B cell (primary cell): Measurements from ENCODE around the gene TBATA. TPM values are rescaled to one million over a fixed set of nuclear protein-coding genes. Genes with fewer than 3 reads are reported as not detected.

ENCODE experiments used
- ATAC-seq: fragments of 200-7000 bp; cut with Tn5 transposase; one replicate; pipeline ENCODE4 v1.10.0; 2021; ENCODE audit warnings: low read depth, mild to moderate bottlenecking, moderate number of reproducible peaks, moderate library complexity
- CTCF ChIA-PET: fragments of 350-600 bp; sonication (Branson Sonifier 250); formaldehyde crosslinking; loops from one replicate; lab custom pipeline; 2021; ENCODE audit warnings: antibody characterized with exemption, inconsistent platforms; lab: Charles Lee
- POLR2A ChIA-PET: fragments of 350-600 bp; sonication (Branson Sonifier 250); formaldehyde crosslinking; loops from one replicate; lab custom pipeline; 2021; ENCODE audit warnings: antibody characterized with exemption; lab: Charles Lee
- DNase-seq: peaks from one replicate; pipeline ENCODE4 v3.0.0; 2013
- H2AFZ ChIP-seq: 2 replicates; pipeline ENCODE4 v1.6.1; 2012; ENCODE audit warnings: mild to moderate bottlenecking, low read depth, low read length; ENCODE audit not compliant: insufficient read depth, poor library complexity, severe bottlenecking
- H3K27ac ChIP-seq, 2 donors: 1 replicate in 1 of 2; 2 replicates in 1 of 2; pipeline ENCODE4 v1.5.1; 2012 to 2013; ENCODE audit warnings: low read length in 2 of 2, mild to moderate bottlenecking in 2 of 2, moderate library complexity in 1 of 2
- H3K27me3 ChIP-seq, 4 experiments: fragments of 200-600 bp in 1 of 4; sonication (generic) in 1 of 4; replicated peaks in 1 of 4; 1 replicate in 2 of 4; 2 replicates in 2 of 4; pipeline versions ENCODE4 v1.6.1 to v1.7.0; 2013 to 2016; ENCODE audit warnings: low read length in 3 of 4, mild to moderate bottlenecking in 2 of 4, mixed read lengths in 1 of 4, moderate library complexity in 1 of 4; ENCODE audit not compliant: insufficient read depth in 4 of 4, control insufficient read depth in 3 of 4; ENCODE audit errors: control extremely low read depth in 1 of 4
- H3K36me3 ChIP-seq, 2 experiments: replicated peaks in 1 of 2; 1 replicate in 1 of 2; 2 replicates in 1 of 2; pipeline versions ENCODE4 v1.6.1 to v1.7.1; 2013; ENCODE audit warnings: low read length in 1 of 2; ENCODE audit not compliant: insufficient read depth in 2 of 2, control insufficient read depth in 1 of 2; ENCODE audit errors: control extremely low read depth in 1 of 2, extremely low read depth in 1 of 2
- H3K4me1 ChIP-seq, 2 donors: fragments of 200-600 bp in 1 of 2; sonication (generic) in 1 of 2; 1 replicate in 1 of 2; 2 replicates in 1 of 2; pipeline versions ENCODE4 v1.5.1 to v1.6.1; 2013 to 2017; ENCODE audit warnings: low read length in 2 of 2; ENCODE audit not compliant: control insufficient read depth in 2 of 2, insufficient read depth in 2 of 2
- H3K4me2 ChIP-seq: replicated peaks from 2 replicates; pipeline ENCODE3; 2012; ENCODE audit warnings: mild to moderate bottlenecking, low read depth, low read length; ENCODE audit not compliant: poor library complexity, severe bottlenecking
- H3K4me3 ChIP-seq, 5 experiments: fragments of 200-600 bp in 1 of 5; sonication (generic) in 1 of 5; 1 replicate in 3 of 5; 2 replicates in 2 of 5; pipeline versions ENCODE4 v1.5.1 to v1.7.0; 2011 to 2016; ENCODE audit warnings: low read length in 4 of 5, mild to moderate bottlenecking in 4 of 5, low read depth in 2 of 5, control low read depth in 1 of 5, moderate library complexity in 1 of 5; ENCODE audit not compliant: insufficient read depth in 1 of 5; ENCODE audit errors: control extremely low read depth in 1 of 5, extremely low read depth in 1 of 5
- H3K79me2 ChIP-seq: fragments of 200-600 bp; sonication (generic); one replicate; pipeline ENCODE4 v1.6.0; 2016; ENCODE audit warnings: low read length; ENCODE audit not compliant: control insufficient read depth, insufficient read depth
- H3K9ac ChIP-seq: fragments of 200-600 bp; sonication (generic); 2 replicates; pipeline ENCODE4 v1.6.1; 2017; ENCODE audit warnings: mild to moderate bottlenecking, low read length, moderate library complexity
- H3K9me3 ChIP-seq, 3 donors: one replicate each; pipeline versions ENCODE4 v1.6.1 to v1.7.1; 2013; ENCODE audit warnings: low read length in 2 of 3; ENCODE audit not compliant: control insufficient read depth in 2 of 3, insufficient read depth in 1 of 3; ENCODE audit errors: control extremely low read depth in 1 of 3
- H4K20me1 ChIP-seq: 2 replicates; pipeline ENCODE4 v1.6.0; 2012; ENCODE audit warnings: mild to moderate bottlenecking, low read length; ENCODE audit not compliant: insufficient read depth, control insufficient read depth, poor library complexity, severe bottlenecking
- H3K27ac Mint-ChIP-seq: one replicate; pipeline ENCODE4 v1.8.0; 2021; ENCODE audit warnings: mixed read lengths
- H3K27me3 Mint-ChIP-seq: one replicate; pipeline ENCODE4 v1.8.0; 2021; ENCODE audit warnings: mixed read lengths
- H3K4me1 Mint-ChIP-seq: one replicate; pipeline ENCODE4 v1.8.0; 2021; ENCODE audit warnings: mixed read lengths
- H3K4me3 Mint-ChIP-seq: one replicate; pipeline ENCODE4 v1.8.0; 2021; ENCODE audit warnings: mixed read lengths
- H3K9me3 Mint-ChIP-seq: one replicate; pipeline ENCODE4 v1.8.0; 2022; ENCODE audit warnings: mixed read lengths; ENCODE audit not compliant: insufficient read depth
- CTCF ChIP-seq: fragments of 200-600 bp; IDR thresholded peaks from one replicate; pipeline ENCODE4 v1.8.0; 2022; ENCODE audit warnings: antibody characterized with exemption, mild to moderate bottlenecking
- EZH2 ChIP-seq: IDR thresholded peaks from 2 replicates; pipeline ENCODE4 v1.6.1; 2012; ENCODE audit warnings: borderline replicate concordance, low read depth, mild to moderate bottlenecking, moderate library complexity, low read length; ENCODE audit not compliant: insufficient read depth, poor library complexity, severe bottlenecking
- WGBS: methylation state at CpG from one replicate; pipeline ENCODE4 v1.1.5; 2013; ENCODE audit warnings: missing lambda C conversion rate; ENCODE audit not compliant: insufficient coverage; 5-methylcytosine and 5-hydroxymethylcytosine counted together
- intact Hi-C: fragments of 100-400 bp; cut with micrococcal nuclease; formaldehyde crosslinking; loops from one replicate; pipeline ENCODE4 v1.10.0; 2022
- polyA plus RNA-seq: library from polyadenylated mRNA; depleted of rRNA; stranded (reverse); fragments of >200 nt; gene quantifications from 2 replicates; pipeline ENCODE4 v1.2.3, GENCODE V29; 2012
- total RNA-seq, 2 donors: library from RNA; stranded (reverse); fragments of 120-200 nt in 1 of 2; gene quantifications; 1 replicate in 1 of 2; 2 replicates in 1 of 2; pipeline versions ENCODE4 v1.2.3 to v1.2.4, GENCODE V29; 2013 to 2022

TBATA gene
- total and polyA plus RNA-seq, 2 donors (not counting 1 experiment from before 2014, with no cell fraction given), result not detected

GRCh38 chr10:70810967-70811366 lies 25.8 kb upstream of the TBATA start:
- CTCF ChIA-PET, result interaction anchor here (1.0 kb wide), 1 partner anchor 70 kb away, joined by 3 read pairs; no protein-coding TSS in a partner anchor
- intact Hi-C loops, result loop anchor here (10.0 kb wide), 3 partner anchors 256 to 1906 kb away; partner anchors contain the start of genes DDX50 and TYSND1
- POLR2A ChIA-PET, result no interaction called here
- H3K9ac ChIP-seq, result no peak overlapping the region
- peaks cover 10% of the 10 kb centered on the region for H3K4me1 Mint-ChIP-seq
- H3K4me3 Mint-ChIP-seq, result no peak overlapping the region
- ATAC-seq (no peak), DNase-seq (no peak)
- H3K27ac ChIP-seq, result no peak overlapping the region
- TF ChIP-seq CTCF (no peak), EZH2 (no peak)
- H3K9me3 ChIP-seq, result no peaks in the 10 kb centered on the region
- H3K36me3 ChIP-seq, result no peaks in the 10 kb centered on the region
- no peak overlapping the region for H2AFZ ChIP-seq
- no peaks in the 10 kb centered on the region for H3K9me3 Mint-ChIP-seq
- H3K27ac Mint-ChIP-seq, result no peak overlapping the region
- H3K79me2 ChIP-seq, result peaks cover 31% of the 10 kb centered on the region
- no CpG with 5 or more reads among the region's 1 CpG for WGBS
- H3K4me3 ChIP-seq, result no peak overlapping the region
- no peak overlapping the region for H3K4me2 ChIP-seq
- H3K27me3 ChIP-seq, result peaks cover 0 to 6% (median 0%) of the 10 kb centered on the region in 4 experiments
- no peaks in the 10 kb centered on the region for H4K20me1 ChIP-seq
- H3K4me1 ChIP-seq, result peaks cover 7 to 12% of the 10 kb centered on the region in 2 donors
- H3K27me3 Mint-ChIP-seq, result peaks cover 18% of the 10 kb centered on the region

GRCh38 chr10:70809726-70810125 lies 24.5 kb upstream of the TBATA start:
- H3K27ac ChIP-seq, result no peak overlapping the region
- DNase-seq (no peak), ATAC-seq (no peak)
- Mint-ChIP-seq H3K27ac (no peak overlapping the region), H3K27me3 (peaks cover 23% of the 10 kb centered on the region), H3K4me3 (no peak overlapping the region), H3K4me1 (peaks cover 6% of the 10 kb centered on the region), H3K9me3 (no peaks in the 10 kb centered on the region)
- no peaks in the 10 kb centered on the region for H3K36me3 ChIP-seq
- no peak overlapping the region for H3K4me3 ChIP-seq
- peaks cover 0 to 6% (median 0%) of the 10 kb centered on the region in 4 experiments for H3K27me3 ChIP-seq
- no peak overlapping the region for H3K9ac ChIP-seq
- TF ChIP-seq CTCF, result no peak
- no peaks in the 10 kb centered on the region for H4K20me1 ChIP-seq
- H3K4me2 ChIP-seq, result no peak overlapping the region
- POLR2A ChIA-PET, result no interaction called here
- no peaks in the 10 kb centered on the region for H3K9me3 ChIP-seq
- no CpG with 5 or more reads among the region's 2 CpGs for WGBS
- CTCF ChIA-PET, result interaction anchor here (1.1 kb wide), 1 partner anchor 70 kb away, joined by 5 read pairs; no protein-coding TSS in a partner anchor
- no peak overlapping the region for H2AFZ ChIP-seq
- intact Hi-C loops, result loop anchor here (10.0 kb wide), 3 partner anchors 255 to 1905 kb away; partner anchors contain the start of genes DDX50 and TYSND1
- peaks cover 19% of the 10 kb centered on the region for H3K79me2 ChIP-seq
- H3K4me1 ChIP-seq, result peaks cover 0 to 2% of the 10 kb centered on the region in 2 donors
